ENCODE results near the gene C16orf96. TPM values are rescaled to one million over a fixed set of nuclear protein-coding genes. Genes with fewer than 3 reads are reported as not detected.

The C16orf96 gene
- total RNA-seq (2021; ENCODE audit: unreplicated experiment) (0.15 TPM), Bru-seq, nascent RNA (percentile 16 among the genes with signal in this experiment), BruChase-seq, experiment 1, labeled RNA remaining after a 2-hour chase (percentile 20 among the genes with signal in this experiment), BruChase-seq, experiment 2, labeled RNA remaining after a 6-hour chase (percentile 18 among the genes with signal in this experiment)
- 0.07 TPM for polyA plus RNA-seq (2012; ENCODE audit: insufficient read length)
- long read RNA-seq: 0 reads

GRCh38 chr16:4556112-4556511 is at the start of gene C16orf96:
C16orf96 (plus strand) TSS chr16:4556340; CDS start chr16:4556490, 150 bp downstream.
- POLR2A ChIA-PET: no interaction called here
- no peak within 1 kb of the TSS for H3K4me3 ChIP-seq (ENCODE audit: low read depth in 2 of 2, low read length in 2 of 2)
- H3K27ac ChIP-seq (ENCODE audit: low read length): no peak within 1 kb of the TSS
- intact Hi-C loops (cut with micrococcal nuclease; ENCODE audit: unreplicated experiment) (no loop called here), in situ Hi-C loops (cut with HindIII; ENCODE audit: low pct_unique_long_range_greater_than_20kb, low sequenced_read_pairs) (no loop called here)
- H3K36me3 ChIP-seq (ENCODE audit: control insufficient read depth, insufficient read depth, low read length): no peaks in the 10 kb centered on the region
- CTCF ChIA-PET: interaction anchor here (0.6 to 0.7 kb wide), 2 partner anchors 26 to 32 kb away, joined by 6 read pairs; no protein-coding TSS in a partner anchor
- TF ChIP-seq CTCF (IDR thresholded peaks at IDR 0.05) (no peak), TCF7L2 (IDR thresholded peaks at IDR 0.05; ENCODE audit: low read depth, low read length) (no peak), SIN3A (IDR thresholded peaks at IDR 0.05; ENCODE audit: borderline replicate concordance, insufficient read depth, low read depth, low read length) (no peak), POLR2AphosphoS5 (IDR thresholded peaks at IDR 0.05; ENCODE audit: low read depth, low read length) (no peak)
- TF ChIP-seq, protein P1, sequence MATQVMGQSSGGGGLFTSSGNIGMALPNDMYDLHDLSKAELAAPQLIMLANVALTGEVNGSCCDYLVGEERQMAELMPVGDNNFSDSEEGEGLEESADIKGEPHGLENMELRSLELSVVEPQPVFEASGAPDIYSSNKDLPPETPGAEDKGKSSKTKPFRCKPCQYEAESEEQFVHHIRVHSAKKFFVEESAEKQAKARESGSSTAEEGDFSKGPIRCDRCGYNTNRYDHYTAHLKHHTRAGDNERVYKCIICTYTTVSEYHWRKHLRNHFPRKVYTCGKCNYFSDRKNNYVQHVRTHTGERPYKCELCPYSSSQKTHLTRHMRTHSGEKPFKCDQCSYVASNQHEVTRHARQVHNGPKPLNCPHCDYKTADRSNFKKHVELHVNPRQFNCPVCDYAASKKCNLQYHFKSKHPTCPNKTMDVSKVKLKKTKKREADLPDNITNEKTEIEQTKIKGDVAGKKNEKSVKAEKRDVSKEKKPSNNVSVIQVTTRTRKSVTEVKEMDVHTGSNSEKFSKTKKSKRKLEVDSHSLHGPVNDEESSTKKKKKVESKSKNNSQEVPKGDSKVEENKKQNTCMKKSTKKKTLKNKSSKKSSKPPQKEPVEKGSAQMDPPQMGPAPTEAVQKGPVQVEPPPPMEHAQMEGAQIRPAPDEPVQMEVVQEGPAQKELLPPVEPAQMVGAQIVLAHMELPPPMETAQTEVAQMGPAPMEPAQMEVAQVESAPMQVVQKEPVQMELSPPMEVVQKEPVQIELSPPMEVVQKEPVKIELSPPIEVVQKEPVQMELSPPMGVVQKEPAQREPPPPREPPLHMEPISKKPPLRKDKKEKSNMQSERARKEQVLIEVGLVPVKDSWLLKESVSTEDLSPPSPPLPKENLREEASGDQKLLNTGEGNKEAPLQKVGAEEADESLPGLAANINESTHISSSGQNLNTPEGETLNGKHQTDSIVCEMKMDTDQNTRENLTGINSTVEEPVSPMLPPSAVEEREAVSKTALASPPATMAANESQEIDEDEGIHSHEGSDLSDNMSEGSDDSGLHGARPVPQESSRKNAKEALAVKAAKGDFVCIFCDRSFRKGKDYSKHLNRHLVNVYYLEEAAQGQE (IDR thresholded peaks at IDR 0.05; ENCODE audit: insufficient read depth in 1 of 2, low read depth in 2 of 2, low read length in 1 of 2): no peak
- no peaks in the 10 kb centered on the region for H3K4me1 ChIP-seq (ENCODE audit: control insufficient read depth, insufficient read depth, low read length)
- BruUV-seq (replicated peaks): no TSS peak
- DNase-seq (ENCODE audit: low read depth, low spot score) (no peak), ATAC-seq (0 out of 2 replicates have a peak, but pooled peaks have one; percentile 44)
- no peaks in the 10 kb centered on the region for H3K27me3 ChIP-seq (ENCODE audit: control insufficient read depth, insufficient read depth, low read length)
- H3K9me3 ChIP-seq (ENCODE audit: control insufficient read depth, insufficient read depth, low read depth, low read length): no peaks in the 10 kb centered on the region

DNA sequence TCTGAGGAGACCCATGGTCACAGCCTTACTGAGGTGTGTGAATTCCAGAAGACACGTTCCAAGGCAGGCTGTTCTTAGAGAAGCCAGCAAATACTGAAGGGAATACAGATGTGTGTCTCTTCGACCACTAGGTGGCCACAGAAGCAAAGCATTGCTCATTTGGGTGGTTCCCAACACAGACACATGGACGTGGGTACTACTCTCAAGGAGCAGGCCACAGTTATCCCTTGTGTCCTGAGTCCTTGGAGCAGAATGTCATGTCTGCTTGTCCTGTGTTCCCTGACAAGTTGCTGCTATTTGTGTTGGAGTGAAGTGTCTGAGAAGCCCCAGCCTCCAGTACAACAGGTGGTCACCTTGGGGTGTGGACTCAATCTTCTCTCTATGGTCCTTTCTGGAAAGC is 49.7 kb upstream of the C16orf96 start:
- POLR2A ChIA-PET: no interaction called here
- TF ChIP-seq TCF7L2 (IDR thresholded peaks at IDR 0.05; ENCODE audit: low read depth, low read length) (no peak), POLR2AphosphoS5 (IDR thresholded peaks at IDR 0.05; ENCODE audit: low read depth, low read length) (no peak), CTCF (IDR thresholded peaks at IDR 0.05) (peak; percentile 88)
- no peak overlapping the region for H3K27ac ChIP-seq (ENCODE audit: low read length)
- no peaks in the 10 kb centered on the region for H3K27me3 ChIP-seq (ENCODE audit: control insufficient read depth, insufficient read depth, low read length)
- H3K9me3 ChIP-seq (ENCODE audit: control insufficient read depth, insufficient read depth, low read depth, low read length): no peaks in the 10 kb centered on the region
- peak; percentile 90 for ATAC-seq
- intact Hi-C loops (cut with micrococcal nuclease; ENCODE audit: unreplicated experiment) (no loop called here), in situ Hi-C loops (cut with HindIII; ENCODE audit: low pct_unique_long_range_greater_than_20kb, low sequenced_read_pairs) (no loop called here)
- H3K36me3 ChIP-seq (ENCODE audit: control insufficient read depth, insufficient read depth, low read length): peaks cover 2% of the 10 kb centered on the region; the same call in 1 of the 2 replicates
- BruUV-seq (replicated peaks): no TSS peak
- no peak overlapping the region for H3K4me3 ChIP-seq (ENCODE audit: low read depth in 2 of 2, low read length in 2 of 2)
- peak; percentile 58 for DNase-seq (ENCODE audit: low read depth, low spot score)
- H3K4me1 ChIP-seq (ENCODE audit: control insufficient read depth, insufficient read depth, low read length): peaks cover 3% of the 10 kb centered on the region; the same call in 1 of the 2 replicates
- CTCF ChIA-PET: interaction anchor here (0.8 to 0.9 kb wide), 2 partner anchors 10 to 79 kb away, joined by 4 to 5 read pairs; no protein-coding TSS in a partner anchor

Measured in Panc1 (cell line).